Fibroblast of lung (primary cell): ENCODE data around the gene PTRH1. TPM values are rescaled to one million over a fixed set of nuclear protein-coding genes. Genes with fewer than 3 reads are reported as not detected.

Experiments used
- DNase-seq, 2 donors: peaks; one replicate each; pipeline versions ENCODE4 v3.0.0 to v3.0.0-alpha.2; 2010; ENCODE audit warnings: low read depth in 2 of 2
- H2AFZ ChIP-seq: 2 replicates; pipeline ENCODE4 v1.5.1; 2012; ENCODE audit warnings: low read length, control low read depth, inconsistent platforms
- H3K27ac ChIP-seq: 2 replicates; pipeline ENCODE4 v1.5.1; 2011; ENCODE audit warnings: low read length, control low read depth; ENCODE audit not compliant: insufficient read depth
- H3K27me3 ChIP-seq: 2 replicates; pipeline ENCODE4 v1.5.1; 2011; ENCODE audit warnings: mild to moderate bottlenecking, low read length; ENCODE audit not compliant: control insufficient read depth, insufficient read depth
- H3K36me3 ChIP-seq: 2 replicates; pipeline ENCODE4 v1.5.1; 2011; ENCODE audit warnings: low read length; ENCODE audit not compliant: control insufficient read depth, insufficient read depth
- H3K4me1 ChIP-seq: 2 replicates; pipeline ENCODE4 v1.5.1; 2011; ENCODE audit warnings: low read length; ENCODE audit not compliant: control insufficient read depth, insufficient read depth; ENCODE audit errors: extremely low read depth
- H3K4me2 ChIP-seq: 2 replicates; pipeline ENCODE4 v1.5.1; 2011; ENCODE audit warnings: low read length, control low read depth; ENCODE audit not compliant: insufficient read depth; ENCODE audit errors: extremely low read depth
- H3K4me3 ChIP-seq, 4 experiments: fragments of 200-600 bp in 1 of 4; sonication (generic) in 1 of 4; replicated peaks in 1 of 4; 2 replicates each; pipeline ENCODE4 v1.5.1; 2011 to 2016; ENCODE audit warnings: low read length in 4 of 4, low read depth in 3 of 4, mild to moderate bottlenecking in 3 of 4, control low read depth in 2 of 4, inconsistent platforms in 1 of 4, mixed read lengths in 1 of 4; ENCODE audit not compliant: insufficient read depth in 1 of 4; ENCODE audit errors: control extremely low read depth in 1 of 4
- H3K79me2 ChIP-seq: 2 replicates; pipeline ENCODE4 v1.5.1; 2012; ENCODE audit warnings: mild to moderate bottlenecking, low read length, inconsistent platforms; ENCODE audit not compliant: control insufficient read depth, insufficient read depth
- H3K9ac ChIP-seq: 2 replicates; pipeline ENCODE4 v1.5.1; 2011; ENCODE audit warnings: mild to moderate bottlenecking, low read length, control low read depth; ENCODE audit not compliant: insufficient read depth
- H3K9me3 ChIP-seq: 2 replicates; pipeline ENCODE4 v1.5.1; 2012; ENCODE audit warnings: low read depth, low read length; ENCODE audit not compliant: control insufficient read depth, insufficient read depth
- H4K20me1 ChIP-seq: 2 replicates; pipeline ENCODE4 v1.5.1; 2011; ENCODE audit warnings: low read length; ENCODE audit not compliant: control insufficient read depth, insufficient read depth; ENCODE audit errors: extremely low read depth
- CTCF ChIP-seq, 2 donors: IDR thresholded peaks in 1 of 2; conservative IDR thresholded peaks in 1 of 2; 1 replicate in 1 of 2; 2 replicates in 1 of 2; pipeline ENCODE4 v1.5.1; 2011 to 2012; ENCODE audit warnings: low read length in 2 of 2, control low read depth in 1 of 2, inconsistent platforms in 1 of 2, low read depth in 1 of 2, mild to moderate bottlenecking in 1 of 2
- EZH2 ChIP-seq: IDR thresholded peaks from 2 replicates; pipeline ENCODE4 v1.5.1; 2012; ENCODE audit warnings: low read length, control low read depth, mild to moderate bottlenecking; ENCODE audit errors: missing control alignments
- polyA minus RNA-seq: library from RNA; depleted of rRNA, polyadenylated mRNA; stranded (reverse); fragments of >200 nt; gene quantifications from 2 replicates; pipeline ENCODE4 v1.2.3, GENCODE V29; 2011; ENCODE audit warnings: low replicate concordance
- polyA plus RNA-seq, 2 donors: library from polyadenylated mRNA; depleted of rRNA in 1 of 2; stranded (reverse) in 1 of 2; unstranded in 1 of 2; fragments of >200 nt; gene quantifications; 2 replicates each; pipeline ENCODE4 v1.2.1, GENCODE V29; 2011 to 2012; ENCODE audit warnings: missing spikeins in 1 of 2
- total RNA-seq: library from RNA; depleted of rRNA; stranded (reverse); fragments of >200 nt; gene quantifications from 2 replicates; pipeline ENCODE4 v1.2.1, GENCODE V29; 2014

Gene PTRH1, protein sequence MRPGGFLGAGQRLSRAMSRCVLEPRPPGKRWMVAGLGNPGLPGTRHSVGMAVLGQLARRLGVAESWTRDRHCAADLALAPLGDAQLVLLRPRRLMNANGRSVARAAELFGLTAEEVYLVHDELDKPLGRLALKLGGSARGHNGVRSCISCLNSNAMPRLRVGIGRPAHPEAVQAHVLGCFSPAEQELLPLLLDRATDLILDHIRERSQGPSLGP
- total RNA-seq = 13.1 and 26.1 TPM in 2 replicates
- 4.9 and 9.0 TPM in 2 replicates for polyA plus RNA-seq
- polyA plus RNA-seq (2012) = 13.7 and 27.8 TPM in 2 replicates
- polyA minus RNA-seq = 3.0 and 5.0 TPM in 2 replicates

DNA sequence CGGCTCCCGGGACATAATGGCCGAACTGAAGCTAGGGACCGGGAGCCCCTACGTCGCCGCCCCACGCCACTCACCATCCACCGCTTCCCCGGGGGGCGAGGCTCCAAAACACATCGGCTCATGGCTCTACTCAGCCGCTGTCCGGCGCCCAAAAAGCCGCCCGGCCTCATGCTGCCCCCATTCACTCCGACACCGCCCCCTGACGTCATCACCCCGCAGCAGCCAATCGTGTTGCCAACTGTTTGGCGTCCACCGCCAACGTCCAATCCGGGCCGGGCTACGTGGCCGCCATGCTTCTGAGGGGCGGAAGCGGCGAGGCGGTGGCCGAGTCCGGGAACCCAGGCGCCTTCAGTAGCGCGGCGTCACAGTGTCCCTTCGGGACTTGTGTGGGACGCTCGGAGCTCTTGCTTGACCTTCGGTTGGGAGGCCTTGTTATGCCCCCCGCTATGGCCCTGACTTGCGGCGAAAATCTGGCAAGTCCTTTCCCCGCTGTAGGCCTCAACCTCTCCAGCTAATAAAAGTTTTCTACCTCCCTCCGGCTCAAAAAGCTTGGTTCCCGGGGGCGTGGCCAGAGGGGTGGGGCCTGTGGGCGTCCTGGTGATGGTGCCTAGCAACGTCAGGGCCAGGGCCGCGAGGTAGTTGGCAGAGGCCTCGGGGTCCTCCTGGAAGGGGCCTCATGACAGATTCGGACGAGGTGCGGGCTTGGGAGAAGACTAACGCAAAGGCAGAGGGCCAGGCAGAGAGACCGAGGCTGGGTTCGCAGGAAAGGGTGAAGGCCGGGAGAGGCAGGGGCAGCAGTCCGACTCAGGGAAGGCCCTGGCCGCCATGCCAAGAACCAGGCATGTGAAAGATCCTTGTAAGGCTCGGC is at the start of gene PTRH1, which contains the start of gene TTC16:
Gene PTRH1 (minus strand): TSS at position 194 of the 868 bp plus-strand sequence. CDS start 24 bp downstream, at position 170.
Gene TTC16 (plus strand): TSS at position 610 of the 868 bp plus-strand sequence. CDS start 67 bp downstream, at position 677.
- H3K4me2 ChIP-seq = peak within 1 kb of the TSS; percentile 94
- H3K9me3 ChIP-seq = no peaks in the 10 kb centered on the region
- no peaks in the 10 kb centered on the region for H4K20me1 ChIP-seq
- H3K4me3 ChIP-seq = peak within 1 kb of the TSS; percentile 71 to 88 (median 82)
- H3K27ac ChIP-seq = peak within 1 kb of the TSS; percentile 82
- peak; percentile 92 to 94 for DNase-seq
- no peaks in the 10 kb centered on the region for H3K79me2 ChIP-seq
- H3K4me1 ChIP-seq = peaks cover 7% of the 10 kb centered on the region
- peaks cover 1% of the 10 kb centered on the region for H3K36me3 ChIP-seq
- no peaks in the 10 kb centered on the region for H3K27me3 ChIP-seq
- H3K9ac ChIP-seq = peak within 1 kb of the TSS; percentile 76
- H2AFZ ChIP-seq = peak within 1 kb of the TSS; percentile 96
- TF ChIP-seq CTCF (conservative IDR thresholded peaks at IDR 0.05 in 1 of 2, IDR thresholded peaks at IDR 0.05 in 1 of 2; ENCODE audit: low read depth in 1 of 2, low read length in 2 of 2) (no peak), EZH2 (no peak)

DNA sequence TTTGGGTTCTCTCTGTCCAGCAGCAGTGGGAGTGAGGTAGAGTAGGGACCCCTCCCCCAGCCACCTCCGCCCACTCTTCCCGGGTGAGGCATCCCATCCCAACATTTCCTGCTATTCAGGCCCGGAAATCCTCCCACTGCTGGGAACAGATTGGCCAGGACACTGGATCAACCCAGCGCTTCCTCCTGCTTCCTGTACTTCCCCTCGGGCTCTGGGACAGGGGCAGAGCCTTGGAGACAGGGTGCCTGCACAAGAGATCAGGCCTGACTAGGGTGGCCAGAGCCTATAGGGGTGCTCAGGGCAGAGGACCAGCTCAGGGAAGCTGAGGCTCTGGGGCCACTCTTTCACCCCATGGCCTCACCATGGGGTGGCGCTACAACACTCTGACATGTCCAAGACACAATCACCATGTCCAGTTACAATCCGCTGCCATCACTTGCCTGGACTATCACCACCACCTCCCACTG is 48.5 kb upstream of the PTRH1 start:
- H3K36me3 ChIP-seq = no peaks in the 10 kb centered on the region
- H3K4me2 ChIP-seq = no peak overlapping the region
- H3K27ac ChIP-seq = no peak overlapping the region
- H3K9me3 ChIP-seq = no peaks in the 10 kb centered on the region
- no peaks in the 10 kb centered on the region for H3K79me2 ChIP-seq
- TF ChIP-seq CTCF (conservative IDR thresholded peaks at IDR 0.05 in 1 of 2, IDR thresholded peaks at IDR 0.05 in 1 of 2; ENCODE audit: low read depth in 1 of 2, low read length in 2 of 2) (peak; percentile 3 to 21), EZH2 (no peak)
- H3K4me1 ChIP-seq = peaks cover 9% of the 10 kb centered on the region
- no peaks in the 10 kb centered on the region for H4K20me1 ChIP-seq
- H3K9ac ChIP-seq = no peak overlapping the region
- H3K27me3 ChIP-seq = peaks cover 10% of the 10 kb centered on the region
- no peak for DNase-seq
- H2AFZ ChIP-seq = no peak overlapping the region
- H3K4me3 ChIP-seq = no peak overlapping the region

GRCh38 chr9:127762111-127762676 is 46.7 kb upstream of the PTRH1 start:
- Histone ChIP-seq H3K4me1 (peaks cover under 1% of the 10 kb centered on the region), H3K4me2 (no peak overlapping the region)

More at GRCh38 chr9:127762111-127762676, 46.7 kb upstream of the PTRH1 start:
- no peak overlapping the region for H2AFZ ChIP-seq
- H4K20me1 ChIP-seq = no peaks in the 10 kb centered on the region
- DNase-seq = no peak
- no peak overlapping the region for H3K9ac ChIP-seq
- no peaks in the 10 kb centered on the region for H3K79me2 ChIP-seq
- no peaks in the 10 kb centered on the region for H3K9me3 ChIP-seq
- H3K27ac ChIP-seq = no peak overlapping the region
- no peak overlapping the region for H3K4me3 ChIP-seq
- H3K36me3 ChIP-seq = no peaks in the 10 kb centered on the region
- H3K27me3 ChIP-seq = peaks cover 10% of the 10 kb centered on the region
- no peak for TF ChIP-seq EZH2
- no peak for TF ChIP-seq CTCF (conservative IDR thresholded peaks at IDR 0.05 in 1 of 2, IDR thresholded peaks at IDR 0.05 in 1 of 2; ENCODE audit: low read depth in 1 of 2, low read length in 2 of 2)
